GM10847 (cell line): Measurements from ENCODE around the gene DIAPH1.

Experiments used
- POLR2A ChIP-seq: IDR thresholded peaks from 2 replicates; pipeline ENCODE4 v1.6.1; 2011; ENCODE audit not compliant: insufficient read length; ENCODE audit errors: extremely low read depth

The DIAPH1 gene

GRCh38 chr5:141513627-141514329 is 105.0 kb downstream of the DIAPH1 start:
- TF ChIP-seq POLR2A: no peak

- TF ChIP-seq POLR2A: no peak
These were observed 105.7 kb downstream of the DIAPH1 start for GRCh38 chr5:141512911-141513626.

DNA sequence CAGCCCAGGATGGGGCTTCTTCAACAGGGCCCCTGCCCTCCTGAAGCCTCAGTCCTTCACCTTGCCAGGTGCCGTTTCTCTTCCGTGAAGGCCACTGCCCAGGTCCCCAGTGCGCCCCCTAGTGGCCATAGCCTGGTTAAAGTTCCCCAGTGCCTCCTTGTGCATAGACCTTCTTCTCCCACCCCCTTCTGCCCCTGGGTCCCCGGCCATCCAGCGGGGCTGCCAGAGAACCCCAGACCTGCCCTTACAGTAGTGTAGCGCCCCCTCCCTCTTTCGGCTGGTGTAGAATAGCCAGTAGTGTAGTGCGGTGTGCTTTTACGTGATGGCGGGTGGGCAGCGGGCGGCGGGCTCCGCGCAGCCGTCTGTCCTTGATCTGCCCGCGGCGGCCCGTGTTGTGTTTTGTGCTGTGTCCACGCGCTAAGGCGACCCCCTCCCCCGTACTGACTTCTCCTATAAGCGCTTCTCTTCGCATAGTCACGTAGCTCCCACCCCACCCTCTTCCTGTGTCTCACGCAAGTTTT is 106.3 kb downstream of the DIAPH1 start:
- TF ChIP-seq POLR2A: peak; percentile 25

DNA sequence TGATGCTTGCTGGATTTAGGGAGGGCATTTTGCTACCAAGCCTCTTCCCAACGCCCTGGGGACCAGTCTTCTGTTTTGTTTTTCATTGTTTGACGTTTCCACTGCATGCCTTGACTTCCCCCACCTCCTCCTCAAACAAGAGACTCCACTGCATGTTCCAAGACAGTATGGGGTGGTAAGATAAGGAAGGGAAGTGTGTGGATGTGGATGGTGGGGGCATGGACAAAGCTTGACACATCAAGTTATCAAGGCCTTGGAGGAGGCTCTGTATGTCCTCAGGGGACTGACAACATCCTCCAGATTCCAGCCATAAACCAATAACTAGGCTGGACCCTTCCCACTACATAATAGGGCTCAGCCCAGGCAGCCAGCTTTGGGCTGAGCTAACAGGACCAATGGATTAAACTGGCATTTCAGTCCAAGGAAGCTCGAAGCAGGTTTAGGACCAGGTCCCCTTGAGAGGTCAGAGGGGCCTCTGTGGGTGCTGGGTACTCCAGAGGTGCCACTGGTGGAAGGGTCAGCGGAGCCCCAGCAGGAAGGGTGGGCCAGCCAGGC is 107.0 kb downstream of the DIAPH1 start:
- TF ChIP-seq POLR2A: no peak

GRCh38 chr5:141510850-141511601 is 107.8 kb downstream of the DIAPH1 start:
- TF ChIP-seq POLR2A: peak; percentile 29

GRCh38 chr5:141510160-141510559 is 108.6 kb downstream of the DIAPH1 start:
- TF ChIP-seq POLR2A: no peak

- TF ChIP-seq POLR2A: no peak
These were observed 109.8 kb downstream of the DIAPH1 start for GRCh38 chr5:141508798-141509611.

GRCh38 chr5:141508440-141508797 is 110.4 kb downstream of the DIAPH1 start:
- no peak for TF ChIP-seq POLR2A

DNA sequence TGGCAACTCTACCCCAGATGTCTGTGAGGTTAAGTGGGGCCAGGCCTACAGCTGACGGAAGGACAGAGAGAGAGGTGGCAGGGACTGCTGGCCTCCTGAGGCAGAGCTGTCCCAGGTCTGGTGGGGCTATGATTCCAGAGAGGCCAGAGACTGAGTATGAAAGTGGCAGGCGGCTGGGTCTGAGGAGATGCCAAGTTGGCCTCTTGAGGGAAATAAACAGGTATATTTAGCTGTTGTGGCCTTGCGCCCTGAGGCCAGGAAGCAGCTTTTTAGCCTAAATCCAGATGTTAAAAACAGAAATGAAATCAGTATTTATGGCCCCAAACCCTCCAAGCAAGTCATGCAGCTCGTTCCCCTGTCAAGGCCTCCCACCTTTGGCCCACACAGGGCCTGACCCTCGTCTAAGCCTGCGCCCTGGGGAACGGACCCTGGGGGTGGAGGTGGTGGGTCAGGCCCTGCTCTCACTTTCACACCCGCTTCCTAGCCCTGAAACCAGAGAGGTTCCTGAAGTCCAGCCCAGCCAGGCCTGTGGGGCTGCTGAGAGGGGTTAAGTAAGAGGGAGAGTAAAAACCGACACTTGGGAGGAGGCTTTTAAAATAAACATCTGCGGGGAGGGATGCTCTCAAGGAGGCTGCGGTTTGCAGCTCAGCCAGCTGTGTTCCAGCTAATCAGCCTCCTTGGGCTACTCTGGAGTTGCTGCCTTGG is 111.3 kb downstream of the DIAPH1 start:
- TF ChIP-seq POLR2A: peak; percentile 16

DNA sequence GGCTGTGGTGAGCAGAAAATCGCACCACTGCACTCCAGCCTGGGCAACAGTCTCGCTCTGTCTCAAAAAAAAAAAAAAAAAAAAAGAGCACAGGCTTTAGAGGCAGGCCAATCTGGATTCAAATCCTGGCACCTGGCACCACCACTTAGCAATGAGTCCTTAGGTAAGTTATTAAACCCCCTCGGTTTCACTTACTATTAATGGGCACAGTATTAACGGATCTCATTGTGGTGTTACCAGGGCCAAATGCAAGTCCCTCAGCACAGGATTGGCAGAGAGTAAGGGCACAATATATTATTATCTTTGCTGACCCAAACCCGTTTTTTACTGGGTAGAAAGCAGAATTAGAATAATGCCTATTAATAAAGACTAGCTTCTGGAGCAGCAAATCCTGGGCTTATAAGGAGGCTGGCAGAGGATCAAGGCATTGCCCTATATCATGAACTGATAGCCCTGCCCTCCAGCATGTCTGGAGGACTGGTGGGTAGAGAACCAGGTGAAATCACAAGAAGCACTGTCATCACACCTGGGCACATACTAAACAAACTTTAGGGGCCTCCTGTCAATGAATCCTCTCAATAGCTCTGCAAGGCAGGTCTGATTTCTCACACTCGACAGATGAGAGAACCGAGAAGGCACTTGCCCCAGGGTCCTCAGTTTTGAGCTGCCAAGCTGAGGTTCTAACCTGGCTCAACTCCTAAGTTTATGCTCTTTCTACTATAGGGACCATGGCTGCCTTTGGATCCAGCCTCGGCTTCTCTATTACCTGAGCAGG is 112.2 kb downstream of the DIAPH1 start:
- TF ChIP-seq POLR2A: no peak

GRCh38 chr5:141504216-141504615 is 114.6 kb downstream of the DIAPH1 start:
- no peak for TF ChIP-seq POLR2A

GRCh38 chr5:141503681-141504080 is 115.1 kb downstream of the DIAPH1 start:
- TF ChIP-seq POLR2A: no peak

DNA sequence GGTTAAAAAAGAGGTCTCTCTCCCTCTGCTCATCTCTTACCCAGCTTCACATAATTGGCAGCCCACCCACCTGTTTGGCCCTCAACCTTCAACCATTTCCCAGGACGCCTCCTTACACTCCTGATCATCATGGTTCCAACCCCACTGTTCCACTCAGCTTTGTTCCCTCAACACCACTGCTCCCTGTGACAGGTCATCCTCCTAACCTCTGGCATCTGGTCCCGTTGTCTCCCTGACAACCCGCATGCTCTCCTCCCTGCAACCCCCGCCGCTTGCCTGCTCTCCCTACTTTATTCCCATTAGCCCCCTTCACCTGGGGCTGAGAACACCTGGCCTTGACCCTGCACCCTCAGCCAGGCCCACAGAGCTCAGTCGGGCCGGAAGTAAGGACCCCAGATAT is 117.0 kb downstream of the DIAPH1 start:
- TF ChIP-seq POLR2A: no peak

DNA sequence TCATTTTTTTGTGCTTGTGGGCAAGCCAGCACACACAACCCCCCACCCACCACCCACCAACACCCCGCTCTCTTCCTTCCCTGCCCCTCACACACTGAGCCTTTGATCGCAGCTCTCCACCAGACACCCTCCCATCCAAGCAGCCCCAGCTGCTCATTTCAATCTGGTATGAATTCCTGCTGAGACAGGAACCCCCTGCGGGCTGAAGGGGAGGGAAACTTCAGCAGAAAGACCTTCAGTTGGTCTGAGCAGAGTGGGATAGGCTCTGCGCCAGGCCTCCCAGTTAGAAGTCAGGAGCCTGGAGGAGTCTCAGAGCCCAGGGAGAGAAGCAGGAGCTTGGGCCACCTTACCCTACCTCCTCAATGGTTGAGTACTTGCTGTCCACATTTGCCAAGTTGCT is 122.8 kb downstream of the DIAPH1 start:
- no peak for TF ChIP-seq POLR2A

DNA sequence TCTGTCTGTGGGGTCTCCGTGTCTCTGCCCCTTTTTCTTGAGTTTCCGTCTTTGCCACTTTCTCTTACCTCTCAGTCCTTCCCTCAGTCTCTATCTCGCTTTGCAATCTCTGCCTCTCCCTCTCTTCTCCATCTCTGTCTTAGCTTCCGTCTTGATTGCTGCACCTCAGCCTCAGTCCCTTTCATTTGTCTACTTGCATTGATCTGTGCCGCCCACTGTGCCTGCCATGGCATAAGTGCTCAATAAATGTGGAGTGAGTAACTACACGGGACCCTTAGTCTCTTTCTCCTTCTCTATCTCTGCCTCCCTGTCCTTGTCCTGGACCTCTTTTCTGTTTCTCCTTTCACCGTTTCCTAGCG is 123.4 kb downstream of the DIAPH1 start:
- TF ChIP-seq POLR2A: no peak
